Smooth muscle cell (in vitro differentiated cells): ENCODE measurements around the gene NAV2. TPM values are rescaled to one million over a fixed set of nuclear protein-coding genes. Genes with fewer than 3 reads are reported as not detected.
A peak's percentile ranks its signal among the peaks of the same experiment; 100 is the strongest.

Experiments
- DNase-seq: peaks from one replicate; lab custom pipeline; 2025; ENCODE audit not compliant: unreplicated experiment; lab: John Stamatoyannopoulos, UW
- H2AFZ ChIP-seq: fragments of 200-600 bp; sonication (generic); 2 replicates; pipeline ENCODE4 v1.6.0; 2016; ENCODE audit warnings: antibody characterized with exemption, low read depth, mild to moderate bottlenecking
- H3F3A ChIP-seq: fragments of 200-600 bp; sonication (generic); 2 replicates; pipeline ENCODE4 v1.6.0; 2017; ENCODE audit warnings: antibody characterized with exemption, low read depth
- H3K27ac ChIP-seq: fragments of 200-600 bp; sonication (generic); 2 replicates; pipeline ENCODE4 v1.5.1; 2016; ENCODE audit warnings: low read depth, mild to moderate bottlenecking
- H3K27me3 ChIP-seq: fragments of 200-600 bp; sonication (generic); 2 replicates; pipeline ENCODE4 v1.6.1; 2016; ENCODE audit warnings: low read depth, mild to moderate bottlenecking
- H3K36me3 ChIP-seq: fragments of 200-600 bp; sonication (generic); 2 replicates; pipeline ENCODE4 v1.5.1; 2016; ENCODE audit warnings: low read depth
- H3K4me1 ChIP-seq: fragments of 200-600 bp; sonication (generic); 2 replicates; pipeline ENCODE4 v1.5.1; 2016; ENCODE audit warnings: low read depth
- H3K4me2 ChIP-seq: fragments of 200-600 bp; sonication (generic); 2 replicates; pipeline ENCODE4 v1.6.0; 2016; ENCODE audit warnings: mild to moderate bottlenecking
- H3K4me3 ChIP-seq: fragments of 200-600 bp; sonication (generic); 2 replicates; pipeline ENCODE4 v1.5.1; 2016; ENCODE audit warnings: mild to moderate bottlenecking
- H3K79me2 ChIP-seq: fragments of 200-600 bp; sonication (generic); 2 replicates; pipeline ENCODE4 v1.6.0; 2016; ENCODE audit warnings: low read depth, mild to moderate bottlenecking
- H3K9ac ChIP-seq: fragments of 200-600 bp; sonication (generic); 2 replicates; pipeline ENCODE4 v1.6.0; 2016; ENCODE audit warnings: low read depth
- H3K9me3 ChIP-seq: fragments of 200-600 bp; sonication (generic); replicated peaks from 2 replicates; pipeline ENCODE4 v1.5.1; 2016; ENCODE audit warnings: low read depth
- H4K20me1 ChIP-seq: fragments of 200-600 bp; sonication (generic); 2 replicates; pipeline ENCODE4 v1.6.0; 2016; ENCODE audit warnings: low read depth
- CTCF ChIP-seq: fragments of 200-600 bp; sonication (generic); IDR thresholded peaks from 2 replicates; pipeline ENCODE4 v1.5.1; 2017; ENCODE audit warnings: borderline replicate concordance, mild to moderate bottlenecking, antibody characterized with exemption; ENCODE audit not compliant: insufficient read depth, poor library complexity, severe bottlenecking
- WGBS: methylation state at CpG from one replicate; pipeline ENCODE4 v1.1.7; 2016; ENCODE audit warnings: low lambda C conversion rate; 5-methylcytosine and 5-hydroxymethylcytosine counted together
- polyA plus RNA-seq: library from polyadenylated mRNA; unstranded; fragments of >200 nt; fragmentation: Nextera tagmentation; extraction: Ambion mirVana; gene quantifications from 2 replicates; pipeline ENCODE4 v1.2.1, GENCODE V29; 2016
- total RNA-seq: library from RNA; depleted of rRNA; stranded (reverse); fragments of >200 nt; gene quantifications from 2 replicates; pipeline ENCODE4 v1.2.3, GENCODE V29; 2014

Gene NAV2
- total and polyA plus RNA-seq, 2 experiments from 2014 or later: 14.1 to 67.5 TPM

DNA sequence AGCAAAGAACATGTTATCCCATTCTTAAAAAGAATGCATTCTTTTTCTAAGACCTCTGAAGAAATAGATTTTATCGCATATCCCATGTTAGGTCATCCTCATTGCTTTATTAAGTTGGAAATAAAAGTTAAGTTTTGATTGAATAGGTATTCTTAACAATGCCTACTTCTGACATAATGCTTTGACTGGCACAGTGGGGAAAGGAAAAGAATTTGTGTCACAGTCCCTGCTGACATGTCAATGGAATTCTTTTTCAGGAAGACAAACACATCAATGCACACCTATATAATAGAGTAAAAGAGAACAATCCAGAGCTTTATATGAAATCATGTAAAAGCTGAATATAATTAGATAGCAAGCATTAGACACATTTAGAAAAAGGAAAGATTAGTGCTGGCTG, 341.9 kb downstream of the NAV2 start:
- no peak overlapping the region for H2AFZ ChIP-seq
- peaks cover 23% of the 10 kb centered on the region for H3K4me1 ChIP-seq
- no peaks in the 10 kb centered on the region for H4K20me1 ChIP-seq
- H3F3A ChIP-seq: peaks cover 21% of the 10 kb centered on the region
- 94% methylated on average over 1 of the region's 1 CpG for WGBS
- DNase-seq: no peak
- no peaks in the 10 kb centered on the region for H3K9me3 ChIP-seq
- no peak overlapping the region for H3K4me2 ChIP-seq
- H3K36me3 ChIP-seq: no peaks in the 10 kb centered on the region
- no peak for TF ChIP-seq CTCF
- H3K9ac ChIP-seq: no peak overlapping the region
- H3K79me2 ChIP-seq: no peaks in the 10 kb centered on the region
- H3K27ac ChIP-seq: peak overlapping the region; percentile 77
- H3K4me3 ChIP-seq: no peak overlapping the region
- no peaks in the 10 kb centered on the region for H3K27me3 ChIP-seq

GRCh38 chr11:20055312-20055711, 342.7 kb downstream of the NAV2 start:
- no peak for DNase-seq
- no peak overlapping the region for H3K4me3 ChIP-seq
- no peak overlapping the region for H3K4me2 ChIP-seq
- H3K27ac ChIP-seq: peak overlapping the region; percentile 77
- H3K4me1 ChIP-seq: peaks cover 15% of the 10 kb centered on the region
- no peak overlapping the region for H2AFZ ChIP-seq
- H3K9ac ChIP-seq: no peak overlapping the region
- peaks cover 20% of the 10 kb centered on the region for H3F3A ChIP-seq
- 79% methylated on average over 2 of the region's 2 CpGs for whole genome bisulfite sequencing
- no peaks in the 10 kb centered on the region for H3K27me3 ChIP-seq
- H3K9me3 ChIP-seq: no peaks in the 10 kb centered on the region
- H3K36me3 ChIP-seq: no peaks in the 10 kb centered on the region
- no peak for TF ChIP-seq CTCF
- no peaks in the 10 kb centered on the region for H3K79me2 ChIP-seq
- no peaks in the 10 kb centered on the region for H4K20me1 ChIP-seq

- H3F3A ChIP-seq: peaks cover 17% of the 10 kb centered on the region
- H3K4me2 ChIP-seq: peak overlapping the region; percentile 19
- WGBS: 77% methylated on average over 8 of the region's 8 CpGs
- no peaks in the 10 kb centered on the region for H4K20me1 ChIP-seq
- H3K9ac ChIP-seq: no peak overlapping the region
- H3K27ac ChIP-seq: peak overlapping the region; percentile 77
- no peaks in the 10 kb centered on the region for H3K79me2 ChIP-seq
- H2AFZ ChIP-seq: no peak overlapping the region
- no peaks in the 10 kb centered on the region for H3K36me3 ChIP-seq
- H3K4me1 ChIP-seq: peaks cover 8% of the 10 kb centered on the region
- DNase-seq: no peak
- H3K4me3 ChIP-seq: no peak overlapping the region
- no peaks in the 10 kb centered on the region for H3K9me3 ChIP-seq
- no peak for TF ChIP-seq CTCF
- H3K27me3 ChIP-seq: no peaks in the 10 kb centered on the region
These were observed 343.7 kb downstream of the NAV2 start for GRCh38 chr11:20056109-20056949.
